ENCODE data around the gene DRD3. TPM values are rescaled to one million over a fixed set of nuclear protein-coding genes. Genes with fewer than 3 reads are reported as not detected.

Gene DRD3
- total RNA-seq, 1 experiment from 2014 or later = 0.17 TPM

- TF ChIP-seq, protein P1, sequence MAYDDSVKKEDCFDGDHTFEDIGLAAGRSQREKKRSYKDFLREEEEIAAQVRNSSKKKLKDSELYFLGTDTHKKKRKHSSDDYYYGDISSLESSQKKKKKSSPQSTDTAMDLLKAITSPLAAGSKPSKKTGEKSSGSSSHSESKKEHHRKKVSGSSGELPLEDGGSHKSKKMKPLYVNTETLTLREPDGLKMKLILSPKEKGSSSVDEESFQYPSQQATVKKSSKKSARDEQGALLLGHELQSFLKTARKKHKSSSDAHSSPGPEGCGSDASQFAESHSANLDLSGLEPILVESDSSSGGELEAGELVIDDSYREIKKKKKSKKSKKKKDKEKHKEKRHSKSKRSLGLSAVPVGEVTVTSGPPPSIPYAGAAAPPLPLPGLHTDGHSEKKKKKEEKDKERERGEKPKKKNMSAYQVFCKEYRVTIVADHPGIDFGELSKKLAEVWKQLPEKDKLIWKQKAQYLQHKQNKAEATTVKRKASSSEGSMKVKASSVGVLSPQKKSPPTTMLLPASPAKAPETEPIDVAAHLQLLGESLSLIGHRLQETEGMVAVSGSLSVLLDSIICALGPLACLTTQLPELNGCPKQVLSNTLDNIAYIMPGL (CRISPR knock-in tag; IDR thresholded peaks at IDR 0.05) = no peak
- no peak for TF ChIP-seq PRRX2 (CRISPR knock-in tag; IDR thresholded peaks at IDR 0.05)
- no peak for TF ChIP-seq E2F5 (CRISPR knock-in tag; IDR thresholded peaks at IDR 0.05)
- TF ChIP-seq, protein P2, sequence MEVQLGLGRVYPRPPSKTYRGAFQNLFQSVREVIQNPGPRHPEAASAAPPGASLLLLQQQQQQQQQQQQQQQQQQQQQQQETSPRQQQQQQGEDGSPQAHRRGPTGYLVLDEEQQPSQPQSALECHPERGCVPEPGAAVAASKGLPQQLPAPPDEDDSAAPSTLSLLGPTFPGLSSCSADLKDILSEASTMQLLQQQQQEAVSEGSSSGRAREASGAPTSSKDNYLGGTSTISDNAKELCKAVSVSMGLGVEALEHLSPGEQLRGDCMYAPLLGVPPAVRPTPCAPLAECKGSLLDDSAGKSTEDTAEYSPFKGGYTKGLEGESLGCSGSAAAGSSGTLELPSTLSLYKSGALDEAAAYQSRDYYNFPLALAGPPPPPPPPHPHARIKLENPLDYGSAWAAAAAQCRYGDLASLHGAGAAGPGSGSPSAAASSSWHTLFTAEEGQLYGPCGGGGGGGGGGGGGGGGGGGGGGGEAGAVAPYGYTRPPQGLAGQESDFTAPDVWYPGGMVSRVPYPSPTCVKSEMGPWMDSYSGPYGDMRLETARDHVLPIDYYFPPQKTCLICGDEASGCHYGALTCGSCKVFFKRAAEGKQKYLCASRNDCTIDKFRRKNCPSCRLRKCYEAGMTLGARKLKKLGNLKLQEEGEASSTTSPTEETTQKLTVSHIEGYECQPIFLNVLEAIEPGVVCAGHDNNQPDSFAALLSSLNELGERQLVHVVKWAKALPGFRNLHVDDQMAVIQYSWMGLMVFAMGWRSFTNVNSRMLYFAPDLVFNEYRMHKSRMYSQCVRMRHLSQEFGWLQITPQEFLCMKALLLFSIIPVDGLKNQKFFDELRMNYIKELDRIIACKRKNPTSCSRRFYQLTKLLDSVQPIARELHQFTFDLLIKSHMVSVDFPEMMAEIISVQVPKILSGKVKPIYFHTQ (CRISPR knock-in tag; IDR thresholded peaks at IDR 0.05) = no peak
- no peak for TF ChIP-seq USF1 (CRISPR knock-in tag; IDR thresholded peaks at IDR 0.05)
- TF ChIP-seq ZNF219 (CRISPR knock-in tag; IDR thresholded peaks at IDR 0.05; ENCODE audit: borderline replicate concordance) = no peak
- no peak for TF ChIP-seq FOXP1 (CRISPR knock-in tag; IDR thresholded peaks at IDR 0.05; ENCODE audit: borderline replicate concordance)
Observed at GRCh38 chr3:114221165-114221880, 42.5 kb upstream of the DRD3 start (continued).

DNA sequence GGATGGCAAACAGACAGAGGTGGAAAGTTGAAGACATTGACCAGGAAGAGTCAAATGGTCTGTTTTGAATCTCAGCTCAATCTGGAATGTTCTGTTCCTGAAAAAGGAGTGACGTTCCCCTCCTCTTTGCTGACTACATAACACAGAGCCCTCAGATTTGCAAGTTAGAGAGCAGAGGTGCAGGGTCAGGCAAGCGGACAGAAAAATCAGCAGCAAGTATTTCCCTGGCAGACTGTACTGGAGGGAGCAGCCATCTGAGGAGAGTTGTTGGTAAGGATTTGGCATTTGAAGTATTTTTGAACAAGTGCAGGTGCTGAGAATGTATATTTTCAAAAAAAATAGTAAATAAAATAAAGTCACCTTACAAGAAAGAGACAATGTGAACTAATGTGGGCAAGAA lies 40.9 kb upstream of the DRD3 start:
- no peak overlapping the region for H3K27ac Mint-ChIP-seq
- ChIA-PET CTCF (no interaction called here), POLR2A (no interaction called here)
- no peak for DNase-seq (ENCODE audit: low spot score)
- no peak for ATAC-seq
- no peak overlapping the region for H3K4me3 Mint-ChIP-seq
- TF ChIP-seq GABPB1 (CRISPR knock-in tag; IDR thresholded peaks at IDR 0.05) (no peak), ZNF281 (CRISPR knock-in tag; IDR thresholded peaks at IDR 0.05) (no peak), JUN (CRISPR knock-in tag; IDR thresholded peaks at IDR 0.05) (no peak), IRF2 (CRISPR knock-in tag; IDR thresholded peaks at IDR 0.05; ENCODE audit: borderline replicate concordance, low read depth) (no peak), ZNF219 (CRISPR knock-in tag; IDR thresholded peaks at IDR 0.05; ENCODE audit: borderline replicate concordance) (no peak), ZNF423 (CRISPR knock-in tag; IDR thresholded peaks at IDR 0.05) (no peak), ATF6 (CRISPR knock-in tag; IDR thresholded peaks at IDR 0.05) (no peak)
- H3K4me1 Mint-ChIP-seq = peaks cover 9% of the 10 kb centered on the region
- H3K9me3 Mint-ChIP-seq = peaks cover 10% of the 10 kb centered on the region
- H3K36me3 Mint-ChIP-seq = peaks cover 6% of the 10 kb centered on the region
- H3K27me3 Mint-ChIP-seq (ENCODE audit: low read depth) = peaks cover 2% of the 10 kb centered on the region
